Activated CD4-positive, alpha-beta T cell treated with anti-CD3 and anti-CD28 coated beads, Interleukin-2, amount 50 U/mL, for 4 hours (primary cell): Measurements from ENCODE around the gene STRBP.
"Not testable (repeated sequence)": the region's sequence is repeated elsewhere in the genome, so short reads cannot be mapped to it uniquely, and the experiment has no call there.

Source experiments
- DNase-seq, 2 experiments: peaks; one replicate each; pipeline ENCODE4 v3.0.0-alpha.2; 2020

Gene STRBP

GRCh38 chr9:123268465-123269259 lies at the start of gene STRBP:
Gene STRBP, minus strand, starts transcription at chr9:123268586. Its CDS starts 84,452 bp downstream, at chr9:123184134.
- DNase-seq: peak; percentile 88 to 89

- no peak for DNase-seq
Observed at GRCh38 chr9:123316053-123316718, 47.8 kb upstream of the STRBP start.

GRCh38 chr9:123315635-123316034 lies 47.2 kb upstream of the STRBP start:
- no peak for DNase-seq

- DNase-seq: no peak
Observed at GRCh38 chr9:123314617-123315016, 46.2 kb upstream of the STRBP start.

- no peak for DNase-seq
Observed at GRCh38 chr9:123312306-123312877, 44.0 kb upstream of the STRBP start.

GRCh38 chr9:123311250-123311752 lies 42.9 kb upstream of the STRBP start:
- DNase-seq: no peak

- no peak for DNase-seq
Observed at GRCh38 chr9:123310551-123311249, 42.3 kb upstream of the STRBP start.

- no peak for DNase-seq
Observed at GRCh38 chr9:123309611-123310010, 41.2 kb upstream of the STRBP start.

GRCh38 chr9:123305879-123306278 lies 37.5 kb upstream of the STRBP start:
- no peak for DNase-seq

- no peak for DNase-seq
Observed at GRCh38 chr9:123304340-123304691, 35.9 kb upstream of the STRBP start.

GRCh38 chr9:123302348-123303214 lies 34.2 kb upstream of the STRBP start:
- no peak for DNase-seq

GRCh38 chr9:123301936-123302335 lies 33.5 kb upstream of the STRBP start:
- not testable (repeated sequence) for DNase-seq

- no peak for DNase-seq
Observed at GRCh38 chr9:123300554-123300953, 32.2 kb upstream of the STRBP start.

- DNase-seq: no peak
Observed at GRCh38 chr9:123299558-123300126, 31.3 kb upstream of the STRBP start.

- DNase-seq: no peak
Observed at GRCh38 chr9:123296174-123296573, 27.8 kb upstream of the STRBP start.

GRCh38 chr9:123291736-123292135 lies 23.4 kb upstream of the STRBP start:
- no peak for DNase-seq

GRCh38 chr9:123290764-123291163 lies 22.4 kb upstream of the STRBP start:
- no peak for DNase-seq

- no peak for DNase-seq
Observed at GRCh38 chr9:123287639-123288038, 19.3 kb upstream of the STRBP start.

GRCh38 chr9:123286324-123286723 lies 17.9 kb upstream of the STRBP start:
- DNase-seq: no peak

GRCh38 chr9:123284656-123285055 lies 16.3 kb upstream of the STRBP start:
- DNase-seq: no peak

GRCh38 chr9:123283455-123283854 lies 15.1 kb upstream of the STRBP start:
- DNase-seq: no peak

- no peak for DNase-seq
Observed at GRCh38 chr9:123283048-123283408, 14.6 kb upstream of the STRBP start.
